ENCODE measurements around the gene EPB41L2. TPM values are rescaled to one million over a fixed set of nuclear protein-coding genes. Genes with fewer than 3 reads are reported as not detected.

EPB41L2 gene
- total and polyA plus RNA-seq, 8 donors = 13.0 to 63.0 (median 17.4) TPM

GRCh38 chr6:130895516-130895915 is 167.5 kb downstream of the EPB41L2 start:
- ATAC-seq = no peak
- no peaks in the 10 kb centered on the region for H3K36me3 ChIP-seq
- FAIRE-seq = no peak
- H3K4me3 ChIP-seq = no peak overlapping the region
- WGBS, 2 donors = 25 to 37% methylated on average over 2 of the region's 2 CpGs
- no peaks in the 10 kb centered on the region for H3K4me1 ChIP-seq
- no peak for DNase-seq
- no peak for TF ChIP-seq CTCF (IDR thresholded peaks at IDR 0.05)
- H3K27ac ChIP-seq = no peak overlapping the region
- no peaks in the 10 kb centered on the region for H3K9me3 ChIP-seq
- intact Hi-C loops (cut with DNase I) = no loop called here
- no peaks in the 10 kb centered on the region for H3K27me3 ChIP-seq

GRCh38 chr6:130893766-130894165 is 169.3 kb downstream of the EPB41L2 start:
- WGBS, 2 donors = 67 to 73% methylated on average over 2 of the region's 2 CpGs
- Histone ChIP-seq H3K27me3 (no peaks in the 10 kb centered on the region), H3K27ac (no peak overlapping the region), H3K9me3 (no peaks in the 10 kb centered on the region), H3K4me3 (no peak overlapping the region), H3K4me1 (no peaks in the 10 kb centered on the region), H3K36me3 (peaks cover 0 to 4% (median 0%) of the 10 kb centered on the region in 3 donors)
- TF ChIP-seq CTCF (IDR thresholded peaks at IDR 0.05) = no peak
- FAIRE-seq (no peak), ATAC-seq (no peak), DNase-seq (no peak)
- intact Hi-C loops (cut with DNase I) = no loop called here

GRCh38 chr6:130893277-130893676 is 169.8 kb downstream of the EPB41L2 start:
- TF ChIP-seq CTCF (IDR thresholded peaks at IDR 0.05) = no peak
- intact Hi-C loops (cut with DNase I) = no loop called here
- Histone ChIP-seq H3K36me3 (peaks cover 0 to 4% (median 0%) of the 10 kb centered on the region in 3 donors), H3K4me3 (no peak overlapping the region), H3K27me3 (no peaks in the 10 kb centered on the region), H3K4me1 (no peaks in the 10 kb centered on the region), H3K27ac (no peak overlapping the region), H3K9me3 (no peaks in the 10 kb centered on the region)
- FAIRE-seq (no peak), DNase-seq (no peak), ATAC-seq (peak in 2 of 4 donors; percentile 50 to 75)
- 90 to 94% methylated on average over 2 of the region's 2 CpGs for WGBS, 2 donors

- Histone ChIP-seq H3K36me3 (peaks cover 0 to 4% (median 0%) of the 10 kb centered on the region in 3 donors), H3K4me1 (no peaks in the 10 kb centered on the region), H3K9me3 (no peaks in the 10 kb centered on the region), H3K27ac (no peak overlapping the region), H3K27me3 (no peaks in the 10 kb centered on the region), H3K4me3 (no peak overlapping the region)
- ATAC-seq (no peak), DNase-seq (no peak), FAIRE-seq (peak; percentile 89)
- WGBS, 2 donors = 87 to 92% methylated on average over 2 of the region's 2 CpGs
- intact Hi-C loops (cut with DNase I) = no loop called here
- no peak for TF ChIP-seq CTCF (IDR thresholded peaks at IDR 0.05)
Observed at GRCh38 chr6:130890521-130890971, 172.5 kb downstream of the EPB41L2 start.

GRCh38 chr6:130889423-130889822 is 173.6 kb downstream of the EPB41L2 start:
- peak; percentile 83 for FAIRE-seq

More at GRCh38 chr6:130889423-130889822, 173.6 kb downstream of the EPB41L2 start:
- Histone ChIP-seq H3K4me3 (no peak overlapping the region), H3K27me3 (no peaks in the 10 kb centered on the region), H3K9me3 (no peaks in the 10 kb centered on the region), H3K27ac (no peak overlapping the region), H3K36me3 (peaks cover 0 to 4% (median 0%) of the 10 kb centered on the region in 3 donors), H3K4me1 (no peaks in the 10 kb centered on the region)
- 94 to 97% methylated on average over 2 of the region's 2 CpGs for WGBS, 2 donors
- ATAC-seq (no peak), DNase-seq (no peak)
- TF ChIP-seq CTCF (IDR thresholded peaks at IDR 0.05) = no peak
- intact Hi-C loops (cut with DNase I) = loop anchor here in 2 of 3 donors (5.0 to 10.0 kb wide), 3 partner anchors 223 to 645 kb away; no protein-coding TSS in a partner anchor

All from pancreas (tissue), 10 donors.